NK-92 (cell line): ENCODE measurements around the gene CLEC18B.
"Not testable (repeated sequence)": the region's sequence is repeated elsewhere in the genome, so short reads cannot be mapped to it uniquely, and the experiment has no call there.

Source experiments
- DNase-seq: peaks from one replicate; lab custom pipeline; 2025; ENCODE audit not compliant: unreplicated experiment; lab: John Stamatoyannopoulos, UW

Gene CLEC18B

DNA sequence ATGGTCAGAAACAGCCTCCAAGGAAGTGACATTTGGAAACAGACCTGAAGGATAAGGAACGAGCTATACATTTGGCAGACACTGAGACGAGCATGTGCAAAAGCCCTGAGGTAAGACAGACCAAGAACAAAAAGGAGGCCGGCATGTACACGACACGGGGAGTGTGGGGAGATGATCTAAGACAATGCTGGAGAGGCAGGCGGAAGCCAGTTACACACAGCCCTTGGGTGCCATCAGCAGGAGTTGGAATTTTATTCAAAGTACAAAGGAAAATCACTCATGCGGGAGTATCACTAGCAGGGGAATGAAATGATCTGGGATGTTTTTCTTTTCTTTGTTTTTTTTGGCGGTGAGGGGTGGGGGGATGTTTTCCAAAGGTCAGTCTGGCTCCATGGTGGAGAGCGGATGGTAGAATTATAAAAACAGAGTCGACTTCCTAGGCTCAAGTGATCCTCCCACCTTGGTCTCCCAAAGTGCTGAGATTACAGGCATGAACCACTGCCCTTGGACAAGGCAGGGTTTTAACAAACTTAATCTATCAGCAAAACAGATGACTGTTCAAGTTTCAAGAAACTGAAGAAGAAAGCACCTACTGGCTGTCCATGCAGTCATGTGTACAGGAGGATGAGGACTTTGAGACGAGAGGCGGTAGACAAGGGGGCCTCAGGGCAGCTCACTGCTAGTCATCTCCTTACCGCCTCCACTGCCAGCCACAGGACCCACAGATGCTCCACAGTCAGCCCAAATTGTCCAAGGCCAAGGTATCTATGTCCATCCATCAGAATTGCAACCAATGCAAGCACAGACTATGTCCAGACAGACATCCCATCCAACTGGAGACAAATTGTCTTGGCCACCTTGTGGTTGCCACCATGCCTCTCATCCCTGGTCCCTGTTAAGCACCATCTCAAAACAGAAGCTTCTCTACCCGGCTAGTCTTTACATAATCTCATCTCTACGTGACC is 59.4 kb downstream of the CLEC18B start:
- not testable (repeated sequence) for DNase-seq
